Measurements from ENCODE around the gene TSEN54.
"Not testable (repeated sequence)": the region's sequence is repeated elsewhere in the genome, so short reads cannot be mapped to it uniquely, and the experiment has no call there.

TSEN54 gene

GRCh38 chr17:75475144-75475835 lies 41.0 kb upstream of the TSEN54 start:
- no peak for DNase-seq (ENCODE audit: low read depth)
- H3K4me3 ChIP-seq (ENCODE audit: low read depth, low read length) = no peak overlapping the region
- no peak for TF ChIP-seq CTCF (IDR thresholded peaks at IDR 0.05; ENCODE audit: insufficient read depth, low read depth, low read length, missing control alignments)

GRCh38 chr17:75475851-75476250 lies 40.5 kb upstream of the TSEN54 start:
- no peak for TF ChIP-seq CTCF (IDR thresholded peaks at IDR 0.05; ENCODE audit: insufficient read depth, low read depth, low read length, missing control alignments)
- H3K4me3 ChIP-seq (ENCODE audit: low read depth, low read length) = no peak overlapping the region
- DNase-seq (ENCODE audit: low read depth) = no peak

GRCh38 chr17:75476271-75476671 lies 40.1 kb upstream of the TSEN54 start:
- no peak overlapping the region for H3K4me3 ChIP-seq (ENCODE audit: low read depth, low read length)
- TF ChIP-seq CTCF (IDR thresholded peaks at IDR 0.05; ENCODE audit: insufficient read depth, low read depth, low read length, missing control alignments) = no peak
- DNase-seq (ENCODE audit: low read depth) = no peak

- no peak overlapping the region for H3K4me3 ChIP-seq (ENCODE audit: low read depth, low read length)
- no peak for DNase-seq (ENCODE audit: low read depth)
- no peak for TF ChIP-seq CTCF (IDR thresholded peaks at IDR 0.05; ENCODE audit: insufficient read depth, low read depth, low read length, missing control alignments)
Observed at GRCh38 chr17:75476752-75477489, 39.4 kb upstream of the TSEN54 start.

GRCh38 chr17:75477490-75477862 lies 38.9 kb upstream of the TSEN54 start:
- not testable (repeated sequence) for DNase-seq (ENCODE audit: low read depth); H3K4me3 ChIP-seq (ENCODE audit: low read depth, low read length)

- TF ChIP-seq CTCF (IDR thresholded peaks at IDR 0.05; ENCODE audit: insufficient read depth, low read depth, low read length, missing control alignments) = no peak
- H3K4me3 ChIP-seq (ENCODE audit: low read depth, low read length) = no peak overlapping the region
- no peak for DNase-seq (ENCODE audit: low read depth)
Observed at GRCh38 chr17:75478508-75478907, 37.8 kb upstream of the TSEN54 start.

GRCh38 chr17:75480281-75480680 lies 36.0 kb upstream of the TSEN54 start:
- no peak overlapping the region for H3K4me3 ChIP-seq (ENCODE audit: low read depth, low read length)
- TF ChIP-seq CTCF (IDR thresholded peaks at IDR 0.05; ENCODE audit: insufficient read depth, low read depth, low read length, missing control alignments) = no peak
- DNase-seq (ENCODE audit: low read depth) = no peak
